ENCODE data around the gene KPNA1. TPM values are rescaled to one million over a fixed set of nuclear protein-coding genes. Genes with fewer than 3 reads are reported as not detected.

The KPNA1 gene
- total and polyA plus RNA-seq, 2 experiments from 2014 or later = 33.3 to 42.2 TPM

GRCh38 chr3:122435950-122436349, 78.8 kb downstream of the KPNA1 start:
- no peak for DNase-seq (ENCODE audit: low read depth in 1 of 2, low spot score in 1 of 2)
- TF ChIP-seq CTCF (IDR thresholded peaks at IDR 0.05; ENCODE audit: low read depth, low read length) = no peak
- Histone ChIP-seq H3K9me3 (ENCODE audit: low read depth) (no peaks in the 10 kb centered on the region), H3K36me3 (peaks cover 70% of the 10 kb centered on the region), H3K4me1 (ENCODE audit: low read depth) (no peaks in the 10 kb centered on the region), H3K27ac (no peak overlapping the region), H3K4me3 (no peak overlapping the region), H3K27me3 (no peaks in the 10 kb centered on the region)

- peaks cover 45% of the 10 kb centered on the region for H3K36me3 ChIP-seq
- no peak for TF ChIP-seq CTCF (IDR thresholded peaks at IDR 0.05; ENCODE audit: low read depth, low read length)
Observed at GRCh38 chr3:122430371-122430770, 84.4 kb downstream of the KPNA1 start.

GRCh38 chr3:122427857-122428471, 86.8 kb downstream of the KPNA1 start:
- no peak for DNase-seq (ENCODE audit: low read depth in 1 of 2, low spot score in 1 of 2)
- Histone ChIP-seq H3K9me3 (ENCODE audit: low read depth) (no peaks in the 10 kb centered on the region), H3K27me3 (no peaks in the 10 kb centered on the region), H3K4me3 (no peak overlapping the region), H3K27ac (peak overlapping the region; percentile 40), H3K4me1 (ENCODE audit: low read depth) (no peaks in the 10 kb centered on the region), H3K36me3 (peaks cover 47% of the 10 kb centered on the region)
- TF ChIP-seq CTCF (IDR thresholded peaks at IDR 0.05; ENCODE audit: low read depth, low read length) = no peak

More at GRCh38 chr3:122430371-122430770, 84.4 kb downstream of the KPNA1 start:
- Histone ChIP-seq H3K4me1 (ENCODE audit: low read depth) (no peaks in the 10 kb centered on the region), H3K4me3 (no peak overlapping the region), H3K27ac (no peak overlapping the region), H3K27me3 (no peaks in the 10 kb centered on the region), H3K9me3 (ENCODE audit: low read depth) (no peaks in the 10 kb centered on the region)
- no peak for DNase-seq (ENCODE audit: low read depth in 1 of 2, low spot score in 1 of 2)

- TF ChIP-seq CTCF (IDR thresholded peaks at IDR 0.05; ENCODE audit: low read depth, low read length) = no peak
- H3K36me3 ChIP-seq = peaks cover 28% of the 10 kb centered on the region
- no peak overlapping the region for H3K4me3 ChIP-seq
- no peaks in the 10 kb centered on the region for H3K27me3 ChIP-seq
- no peaks in the 10 kb centered on the region for H3K9me3 ChIP-seq (ENCODE audit: low read depth)
- peaks cover 5% of the 10 kb centered on the region for H3K4me1 ChIP-seq (ENCODE audit: low read depth)
- DNase-seq (ENCODE audit: low read depth in 1 of 2, low spot score in 1 of 2) = no peak
- H3K27ac ChIP-seq = no peak overlapping the region
Observed at GRCh38 chr3:122421836-122422235, 92.9 kb downstream of the KPNA1 start.

- Histone ChIP-seq H3K4me1 (ENCODE audit: low read depth) (peaks cover 5% of the 10 kb centered on the region), H3K4me3 (no peak overlapping the region), H3K36me3 (peaks cover 21% of the 10 kb centered on the region), H3K9me3 (ENCODE audit: low read depth) (no peaks in the 10 kb centered on the region), H3K27me3 (no peaks in the 10 kb centered on the region), H3K27ac (no peak overlapping the region)
- DNase-seq (ENCODE audit: low read depth in 1 of 2, low spot score in 1 of 2) = no peak
- no peak for TF ChIP-seq CTCF (IDR thresholded peaks at IDR 0.05; ENCODE audit: low read depth, low read length)
Observed at GRCh38 chr3:122421101-122421500, 93.6 kb downstream of the KPNA1 start.

Measured in cardiac muscle cell (in vitro differentiated cells and primary cell).